Measurements from ENCODE around the gene TNFAIP8L2.

DNA sequence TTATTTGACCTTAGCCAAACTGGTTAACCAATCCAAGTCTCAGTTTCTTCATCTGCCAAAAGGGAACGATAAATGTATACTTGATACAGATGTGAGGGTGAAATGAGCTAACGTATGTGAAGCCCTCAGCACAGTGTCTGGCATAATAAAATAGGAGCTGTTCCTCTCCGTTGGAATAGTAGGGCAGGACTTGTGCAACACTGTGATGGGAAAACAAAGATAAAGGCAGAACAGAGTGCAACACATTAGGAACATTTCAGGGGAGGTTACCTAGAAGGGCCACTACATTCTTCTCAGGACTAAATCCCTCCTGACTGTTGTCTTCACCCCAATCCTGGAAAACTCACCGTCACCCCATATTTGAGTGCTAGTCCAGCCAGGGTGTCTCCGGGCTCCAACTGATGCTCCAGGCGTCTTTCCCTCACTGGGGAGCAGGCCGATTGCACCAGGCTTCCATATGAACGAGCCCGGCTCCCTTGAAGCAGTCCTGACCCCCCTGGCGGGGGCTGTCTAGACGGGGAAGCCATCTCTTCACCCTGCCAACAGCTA lies 8.4 kb downstream of the TNFAIP8L2 start:
- TF ChIP-seq, protein P1, sequence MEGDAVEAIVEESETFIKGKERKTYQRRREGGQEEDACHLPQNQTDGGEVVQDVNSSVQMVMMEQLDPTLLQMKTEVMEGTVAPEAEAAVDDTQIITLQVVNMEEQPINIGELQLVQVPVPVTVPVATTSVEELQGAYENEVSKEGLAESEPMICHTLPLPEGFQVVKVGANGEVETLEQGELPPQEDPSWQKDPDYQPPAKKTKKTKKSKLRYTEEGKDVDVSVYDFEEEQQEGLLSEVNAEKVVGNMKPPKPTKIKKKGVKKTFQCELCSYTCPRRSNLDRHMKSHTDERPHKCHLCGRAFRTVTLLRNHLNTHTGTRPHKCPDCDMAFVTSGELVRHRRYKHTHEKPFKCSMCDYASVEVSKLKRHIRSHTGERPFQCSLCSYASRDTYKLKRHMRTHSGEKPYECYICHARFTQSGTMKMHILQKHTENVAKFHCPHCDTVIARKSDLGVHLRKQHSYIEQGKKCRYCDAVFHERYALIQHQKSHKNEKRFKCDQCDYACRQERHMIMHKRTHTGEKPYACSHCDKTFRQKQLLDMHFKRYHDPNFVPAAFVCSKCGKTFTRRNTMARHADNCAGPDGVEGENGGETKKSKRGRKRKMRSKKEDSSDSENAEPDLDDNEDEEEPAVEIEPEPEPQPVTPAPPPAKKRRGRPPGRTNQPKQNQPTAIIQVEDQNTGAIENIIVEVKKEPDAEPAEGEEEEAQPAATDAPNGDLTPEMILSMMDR (IDR thresholded peaks at IDR 0.05), result no peak
- peak; percentile 34 for TF ChIP-seq POLR2A (IDR thresholded peaks at IDR 0.05)
